Left cardiac atrium (tissue), 4 donors: ENCODE results near the gene SRGAP1. TPM values are rescaled to one million over a fixed set of nuclear protein-coding genes. Genes with fewer than 3 reads are reported as not detected.

Experiments used
- ATAC-seq, 2 donors: fragments of 200-7000 bp; cut with Tn5 transposase; one replicate each; pipeline ENCODE4 v1.9.1; 2020; ENCODE audit warnings: mild to moderate bottlenecking in 2 of 2, moderate library complexity in 2 of 2
- DNase-seq: peaks from one replicate; pipeline ENCODE4 v3.0.0-alpha.2; 2020
- intact Hi-C, 2 donors: fragments of 100-400 bp; cut with DNase I; formaldehyde crosslinking; loops; one replicate each; pipeline versions ENCODE4 v1.14.1 to v1.15.1; 2022 to 2023
- total RNA-seq, 2 donors: library from RNA; stranded (reverse); fragmentation: NEBNext Ultra II Directional; extraction: Animal tissue kit (Norgen Biotek cat#: 25700); gene quantifications; one replicate each; pipeline ENCODE4 v1.2.1, GENCODE V29; 2021
- donor health status: DM: no; HTN: yes; CAD: no.
- donor health status: DM: no; HTN: yes; CAD: no; lungs with severe emphysema.
- donor health status: DM: yes; HTN: yes; CAD: no.
- donor health status: Dilated cardiomyopathy.

SRGAP1 gene
- total RNA-seq, 2 donors from 2014 or later = 4.3 to 5.5 TPM

- ATAC-seq (peak; percentile 68 to 89), DNase-seq (no peak)
- intact Hi-C loops = no loop called here
These were observed 73.6 kb downstream of the SRGAP1 start for GRCh38 chr12:63917864-63918799.

- ATAC-seq = no peak
- intact Hi-C loops = no loop called here
- DNase-seq = no peak
These were observed 74.3 kb downstream of the SRGAP1 start for GRCh38 chr12:63918800-63919300.

- DNase-seq = no peak
- ATAC-seq = no peak
- intact Hi-C loops = no loop called here
These were observed 75.3 kb downstream of the SRGAP1 start for GRCh38 chr12:63919756-63920155.

- intact Hi-C loops = no loop called here
- DNase-seq (no peak), ATAC-seq (no peak)
These were observed 76.7 kb downstream of the SRGAP1 start for GRCh38 chr12:63921157-63921556.

- intact Hi-C loops = no loop called here
- ATAC-seq (no peak), DNase-seq (no peak)
These were observed 78.0 kb downstream of the SRGAP1 start for GRCh38 chr12:63922474-63922873.

- DNase-seq (no peak), ATAC-seq (no peak)
- intact Hi-C loops = no loop called here
These were observed 80.3 kb downstream of the SRGAP1 start for GRCh38 chr12:63924781-63925180.

- ATAC-seq (no peak), DNase-seq (no peak)
- intact Hi-C loops = no loop called here
These were observed 83.0 kb downstream of the SRGAP1 start for GRCh38 chr12:63927511-63927910.

GRCh38 chr12:63928305-63928704 is 83.8 kb downstream of the SRGAP1 start:
- intact Hi-C loops = no loop called here
- DNase-seq (no peak), ATAC-seq (no peak)

GRCh38 chr12:63929426-63929825 is 84.9 kb downstream of the SRGAP1 start:
- ATAC-seq = no peak
- no peak for DNase-seq
- intact Hi-C loops = no loop called here

GRCh38 chr12:63930971-63931370 is 86.5 kb downstream of the SRGAP1 start:
- ATAC-seq = peak in 1 of 2 donors; percentile 54
- intact Hi-C loops = no loop called here
- no peak for DNase-seq

- intact Hi-C loops = no loop called here
- ATAC-seq (no peak), DNase-seq (no peak)
These were observed 87.2 kb downstream of the SRGAP1 start for GRCh38 chr12:63931703-63932102.

GRCh38 chr12:63934936-63935335 is 90.4 kb downstream of the SRGAP1 start:
- intact Hi-C loops = no loop called here
- ATAC-seq (no peak), DNase-seq (no peak)

- intact Hi-C loops = no loop called here
- ATAC-seq (no peak), DNase-seq (no peak)
These were observed 90.9 kb downstream of the SRGAP1 start for GRCh38 chr12:63935361-63935760.

GRCh38 chr12:63937378-63938316 is 93.1 kb downstream of the SRGAP1 start:
- intact Hi-C loops = no loop called here
- DNase-seq (no peak), ATAC-seq (peak in 1 of 2 donors; percentile 89)

- intact Hi-C loops = loop anchor here in 1 of 2 donors (10.0 kb wide), 1 partner anchor 96 kb away; the partner anchor contains the start of gene SRGAP1
- no peak for DNase-seq
These were observed 96.0 kb downstream of the SRGAP1 start for GRCh38 chr12:63940310-63941005.

GRCh38 chr12:63941166-63941800 is 96.8 kb downstream of the SRGAP1 start:
- no peak for ATAC-seq
- intact Hi-C loops = loop anchor here in 1 of 2 donors (10.0 kb wide), 1 partner anchor 96 kb away; the partner anchor contains the start of gene SRGAP1
- DNase-seq = no peak

More at GRCh38 chr12:63940310-63941005, 96.0 kb downstream of the SRGAP1 start:
- peak; percentile 19 to 42 for ATAC-seq

GRCh38 chr12:63941879-63942278 is 97.4 kb downstream of the SRGAP1 start:
- ATAC-seq = no peak
- intact Hi-C loops = loop anchor here in 1 of 2 donors (10.0 kb wide), 1 partner anchor 97 kb away; the partner anchor contains the start of gene SRGAP1
- DNase-seq = no peak
